ENCODE measurements around the gene SNRNP35.

The SNRNP35 gene

DNA sequence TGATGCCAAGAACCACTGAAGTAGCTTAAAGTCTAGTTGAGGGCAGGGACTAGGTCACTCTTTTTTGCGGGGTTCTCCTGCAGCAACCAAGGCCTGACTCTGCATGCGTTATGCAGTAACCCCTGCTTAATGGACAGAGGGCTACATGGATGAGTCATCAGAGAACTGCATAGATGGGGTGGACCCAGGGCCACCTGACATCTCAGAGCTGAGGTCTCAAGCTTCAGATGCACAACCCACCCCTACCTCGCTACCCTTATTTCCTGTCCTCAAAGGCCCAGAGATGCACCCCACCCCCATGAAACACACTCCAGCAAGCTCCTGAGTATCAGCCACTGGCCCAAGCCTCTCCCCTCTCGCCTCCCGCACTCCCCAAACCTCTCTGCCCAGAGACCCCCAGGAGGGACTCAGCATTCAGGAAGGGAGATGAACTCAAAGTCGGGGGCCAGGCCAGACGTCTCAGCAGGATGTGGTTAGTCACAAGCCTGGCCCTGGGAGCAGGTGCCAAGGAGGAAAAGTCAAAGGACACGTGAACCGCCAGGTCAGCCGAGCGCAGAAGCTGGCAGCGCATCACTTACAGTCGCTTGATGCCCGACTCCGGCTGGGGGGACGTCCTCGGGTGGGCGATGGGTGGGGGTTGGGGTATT lies 25.8 kb downstream of the SNRNP35 start:
- TF ChIP-seq, protein P1, sequence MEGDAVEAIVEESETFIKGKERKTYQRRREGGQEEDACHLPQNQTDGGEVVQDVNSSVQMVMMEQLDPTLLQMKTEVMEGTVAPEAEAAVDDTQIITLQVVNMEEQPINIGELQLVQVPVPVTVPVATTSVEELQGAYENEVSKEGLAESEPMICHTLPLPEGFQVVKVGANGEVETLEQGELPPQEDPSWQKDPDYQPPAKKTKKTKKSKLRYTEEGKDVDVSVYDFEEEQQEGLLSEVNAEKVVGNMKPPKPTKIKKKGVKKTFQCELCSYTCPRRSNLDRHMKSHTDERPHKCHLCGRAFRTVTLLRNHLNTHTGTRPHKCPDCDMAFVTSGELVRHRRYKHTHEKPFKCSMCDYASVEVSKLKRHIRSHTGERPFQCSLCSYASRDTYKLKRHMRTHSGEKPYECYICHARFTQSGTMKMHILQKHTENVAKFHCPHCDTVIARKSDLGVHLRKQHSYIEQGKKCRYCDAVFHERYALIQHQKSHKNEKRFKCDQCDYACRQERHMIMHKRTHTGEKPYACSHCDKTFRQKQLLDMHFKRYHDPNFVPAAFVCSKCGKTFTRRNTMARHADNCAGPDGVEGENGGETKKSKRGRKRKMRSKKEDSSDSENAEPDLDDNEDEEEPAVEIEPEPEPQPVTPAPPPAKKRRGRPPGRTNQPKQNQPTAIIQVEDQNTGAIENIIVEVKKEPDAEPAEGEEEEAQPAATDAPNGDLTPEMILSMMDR (IDR thresholded peaks at IDR 0.05; ENCODE audit: extremely low read depth, insufficient read depth, missing control alignments) = no peak
- in situ Hi-C loops (cut with MboI; ENCODE audit: low pct_unique_long_range_greater_than_20kb, low sequenced_read_pairs, unreplicated experiment) = no loop called here
- no peak for DNase-seq (ENCODE audit: low spot score)

DNA sequence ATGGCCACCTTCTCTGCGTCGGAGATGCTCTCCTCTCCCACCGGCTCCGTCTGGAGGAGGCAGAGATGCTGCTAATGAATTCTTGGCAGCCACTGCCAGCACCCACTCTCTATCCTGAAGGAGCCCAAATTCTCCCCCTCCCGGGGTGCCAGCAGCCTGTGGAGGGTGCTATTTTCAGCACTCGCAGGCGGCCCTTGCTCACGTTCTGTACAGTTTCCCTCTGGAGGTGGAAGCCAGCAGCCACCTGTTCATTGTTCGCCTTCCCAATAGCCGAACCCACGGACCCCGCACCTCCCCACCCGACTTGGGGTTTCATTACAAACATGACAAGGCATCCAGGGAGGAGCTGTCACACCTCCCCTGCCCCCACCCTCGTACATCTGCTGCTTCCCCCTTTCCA lies 27.8 kb downstream of the SNRNP35 start:
- TF ChIP-seq, protein P1 (IDR thresholded peaks at IDR 0.05; ENCODE audit: extremely low read depth, insufficient read depth, missing control alignments) = no peak
- in situ Hi-C loops (cut with MboI; ENCODE audit: low pct_unique_long_range_greater_than_20kb, low sequenced_read_pairs, unreplicated experiment) = no loop called here
- no peak for DNase-seq (ENCODE audit: low spot score)

DNA sequence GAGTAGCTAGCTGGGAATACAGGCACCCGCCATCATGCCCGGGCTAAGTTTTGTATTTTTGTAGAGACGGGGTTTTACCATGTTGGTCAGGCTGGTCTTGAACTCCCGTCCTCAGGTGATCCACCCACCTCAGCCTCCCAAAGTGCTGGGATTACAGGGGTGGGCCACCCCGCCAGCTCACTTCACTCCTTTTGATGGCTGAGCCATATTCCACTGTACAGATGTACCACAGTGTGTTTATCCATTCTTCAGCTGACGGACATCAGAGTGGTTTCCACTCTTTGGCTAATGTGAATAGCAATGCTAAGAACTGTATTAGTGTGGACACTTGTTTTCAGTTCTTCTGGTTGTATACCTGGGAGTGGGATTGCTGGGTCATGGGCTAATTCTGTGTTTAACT lies 29.5 kb downstream of the SNRNP35 start:
- in situ Hi-C loops (cut with MboI; ENCODE audit: low pct_unique_long_range_greater_than_20kb, low sequenced_read_pairs, unreplicated experiment) = no loop called here
- DNase-seq (ENCODE audit: low spot score) = no peak
- TF ChIP-seq, protein P1 (IDR thresholded peaks at IDR 0.05; ENCODE audit: extremely low read depth, insufficient read depth, missing control alignments) = no peak

DNA sequence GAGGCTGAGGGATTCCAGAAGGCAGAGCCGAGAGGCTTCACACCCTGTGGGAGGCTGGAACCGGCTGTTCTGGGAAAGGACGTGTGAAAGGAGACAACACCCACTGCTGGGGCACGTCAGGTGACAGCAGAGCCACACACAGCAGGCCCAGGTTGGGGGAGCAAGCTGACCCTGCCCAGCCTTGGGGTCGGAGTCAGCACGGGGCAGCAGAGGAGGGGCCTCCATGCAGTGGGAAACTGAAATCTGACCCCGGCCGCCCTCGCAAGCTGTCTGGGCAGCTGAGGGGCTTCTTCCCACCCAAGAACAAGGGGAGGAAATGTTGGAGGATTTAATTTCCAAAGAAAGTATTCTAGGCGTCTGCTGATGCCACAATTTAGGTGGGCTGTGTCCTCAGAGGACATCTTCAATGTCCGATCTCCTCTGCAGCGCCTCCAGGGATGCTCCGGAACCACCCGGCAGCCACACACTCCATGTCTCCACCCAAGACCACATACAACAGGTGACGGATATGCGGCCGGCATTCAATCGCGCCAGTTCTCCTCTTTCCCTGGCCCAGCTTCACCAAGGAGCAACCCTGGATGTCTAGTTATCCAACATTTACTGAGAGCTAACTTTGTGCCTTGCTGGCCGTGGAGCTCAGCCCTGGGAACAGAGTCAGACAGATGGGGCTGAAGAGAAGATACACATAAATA lies 30.7 kb downstream of the SNRNP35 start:
- TF ChIP-seq, protein P1 (IDR thresholded peaks at IDR 0.05; ENCODE audit: extremely low read depth, insufficient read depth, missing control alignments) = no peak
- in situ Hi-C loops (cut with MboI; ENCODE audit: low pct_unique_long_range_greater_than_20kb, low sequenced_read_pairs, unreplicated experiment) = no loop called here
- DNase-seq (ENCODE audit: low spot score) = no peak

DNA sequence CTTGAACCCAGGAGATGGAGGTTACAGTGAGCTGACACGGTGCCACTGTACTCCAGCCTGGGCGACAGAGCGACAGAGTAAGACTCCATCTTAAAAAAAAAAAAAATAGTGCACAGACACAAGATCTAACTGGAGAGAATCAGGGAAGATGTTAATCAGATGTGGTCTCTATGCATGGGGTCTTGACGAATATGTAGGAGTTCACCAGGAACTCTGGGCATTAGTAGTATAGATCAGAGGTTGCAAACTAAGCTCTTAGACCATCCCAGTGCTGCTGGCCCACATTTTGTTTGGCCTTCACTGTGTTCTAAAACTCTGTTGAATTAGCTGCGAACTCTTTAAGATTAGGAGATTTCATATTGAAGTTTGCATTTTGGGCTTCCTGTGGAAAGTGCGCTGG lies 31.6 kb downstream of the SNRNP35 start:
- in situ Hi-C loops (cut with MboI; ENCODE audit: low pct_unique_long_range_greater_than_20kb, low sequenced_read_pairs, unreplicated experiment) = no loop called here
- TF ChIP-seq, protein P1 (IDR thresholded peaks at IDR 0.05; ENCODE audit: extremely low read depth, insufficient read depth, missing control alignments) = no peak
- no peak for DNase-seq (ENCODE audit: low spot score)

DNA sequence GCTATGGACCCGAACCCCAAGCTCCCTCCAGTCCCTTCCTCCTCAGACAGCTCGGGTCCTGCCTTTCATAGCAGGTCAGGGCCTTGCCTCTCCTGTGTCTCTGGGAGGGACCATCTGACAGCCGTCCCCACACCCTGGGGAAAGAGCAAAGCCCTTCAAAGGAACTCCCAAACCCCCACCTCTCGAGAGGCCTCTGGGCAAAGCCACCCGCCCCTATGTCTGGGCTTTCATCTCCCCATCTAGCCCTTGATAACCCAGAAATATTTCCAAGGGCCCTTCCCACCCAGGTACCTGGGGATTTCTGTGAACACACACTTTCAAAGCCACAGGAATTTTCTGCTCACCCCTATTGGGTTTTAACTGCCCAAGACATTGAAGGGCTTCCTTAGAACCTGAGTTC lies 32.1 kb downstream of the SNRNP35 start:
- DNase-seq (ENCODE audit: low spot score) = no peak
- TF ChIP-seq, protein P1 (IDR thresholded peaks at IDR 0.05; ENCODE audit: extremely low read depth, insufficient read depth, missing control alignments) = no peak
- in situ Hi-C loops (cut with MboI; ENCODE audit: low pct_unique_long_range_greater_than_20kb, low sequenced_read_pairs, unreplicated experiment) = no loop called here
